Esophagus squamous epithelium (tissue), 5 donors: ENCODE measurements around the gene ZNF571. TPM values are rescaled to one million over a fixed set of nuclear protein-coding genes. Genes with fewer than 3 reads are reported as not detected.
A peak's percentile ranks its signal among the peaks of the same experiment; 100 is the strongest.

Experiments
- DNase-seq: peaks from one replicate; lab custom pipeline; 2025; lab: John Stamatoyannopoulos, UW
- H3K27ac ChIP-seq, 4 donors: fragments of 200-600 bp; sonication (generic); one replicate each; pipeline ENCODE4 v1.5.1; 2016 to 2019; ENCODE audit warnings: mild to moderate bottlenecking in 1 of 4
- H3K27me3 ChIP-seq, 4 donors: fragments of 200-600 bp; sonication (generic); 1 replicate in 3 of 4; 2 replicates in 1 of 4; pipeline versions ENCODE4 v1.5.1 to v1.6.0; 2017 to 2021; ENCODE audit warnings: antibody characterized with exemption in 1 of 4
- H3K36me3 ChIP-seq, 3 donors: fragments of 200-600 bp; sonication (generic); one replicate each; pipeline ENCODE4 v1.5.1; 2016 to 2019
- H3K4me1 ChIP-seq, 3 donors: fragments of 200-600 bp; sonication (generic); one replicate each; pipeline ENCODE4 v1.5.1; 2017 to 2019
- H3K4me3 ChIP-seq, 4 donors: fragments of 200-600 bp; sonication (generic); 1 replicate in 3 of 4; 2 replicates in 1 of 4; pipeline ENCODE4 v1.5.1; 2016 to 2019; ENCODE audit warnings: mild to moderate bottlenecking in 2 of 4, moderate library complexity in 1 of 4
- H3K9me3 ChIP-seq, 3 donors: fragments of 200-600 bp; sonication (generic); one replicate each; pipeline ENCODE4 v1.5.1; 2016 to 2019
- POLR2A ChIP-seq, 4 donors: fragments of 450-650 bp; IDR thresholded peaks; one replicate each; pipeline ENCODE4 v1.6.1; 2017; ENCODE audit warnings: antibody characterized with exemption in 4 of 4, mild to moderate bottlenecking in 4 of 4, moderate library complexity in 3 of 4
- WGBS, 2 donors: methylation state at CpG; one replicate each; pipeline ENCODE4 v1.1.5; 2018; 5-methylcytosine and 5-hydroxymethylcytosine counted together
- intact Hi-C: fragments of 100-400 bp; cut with DNase I; formaldehyde crosslinking; loops from one replicate; pipeline ENCODE4 v1.15.0; 2022
- total RNA-seq, 4 donors: library from RNA; depleted of rRNA; stranded (reverse); fragments of >200 nt; gene quantifications; one replicate each; pipeline ENCODE4 v1.1.0, GENCODE V29; 2016
- TF ChIP-seq, protein P1 (sequence below), 6 experiments: fragments of 450-650 bp in 4 of 6; fragments of 200-600 bp in 2 of 6; sonication (generic) in 2 of 6; IDR thresholded peaks; one replicate each; pipeline ENCODE4 v1.5.1; 2016 to 2019; ENCODE audit warnings: antibody characterized with exemption in 6 of 6, mild to moderate bottlenecking in 4 of 6, moderate library complexity in 4 of 6
- donor health status: DM: yes; HTN: yes; CAD: no.

ZNF571 gene
- total RNA-seq, 4 donors from 2014 or later, result 0.95 to 4.6 (median 2.1) TPM

DNA sequence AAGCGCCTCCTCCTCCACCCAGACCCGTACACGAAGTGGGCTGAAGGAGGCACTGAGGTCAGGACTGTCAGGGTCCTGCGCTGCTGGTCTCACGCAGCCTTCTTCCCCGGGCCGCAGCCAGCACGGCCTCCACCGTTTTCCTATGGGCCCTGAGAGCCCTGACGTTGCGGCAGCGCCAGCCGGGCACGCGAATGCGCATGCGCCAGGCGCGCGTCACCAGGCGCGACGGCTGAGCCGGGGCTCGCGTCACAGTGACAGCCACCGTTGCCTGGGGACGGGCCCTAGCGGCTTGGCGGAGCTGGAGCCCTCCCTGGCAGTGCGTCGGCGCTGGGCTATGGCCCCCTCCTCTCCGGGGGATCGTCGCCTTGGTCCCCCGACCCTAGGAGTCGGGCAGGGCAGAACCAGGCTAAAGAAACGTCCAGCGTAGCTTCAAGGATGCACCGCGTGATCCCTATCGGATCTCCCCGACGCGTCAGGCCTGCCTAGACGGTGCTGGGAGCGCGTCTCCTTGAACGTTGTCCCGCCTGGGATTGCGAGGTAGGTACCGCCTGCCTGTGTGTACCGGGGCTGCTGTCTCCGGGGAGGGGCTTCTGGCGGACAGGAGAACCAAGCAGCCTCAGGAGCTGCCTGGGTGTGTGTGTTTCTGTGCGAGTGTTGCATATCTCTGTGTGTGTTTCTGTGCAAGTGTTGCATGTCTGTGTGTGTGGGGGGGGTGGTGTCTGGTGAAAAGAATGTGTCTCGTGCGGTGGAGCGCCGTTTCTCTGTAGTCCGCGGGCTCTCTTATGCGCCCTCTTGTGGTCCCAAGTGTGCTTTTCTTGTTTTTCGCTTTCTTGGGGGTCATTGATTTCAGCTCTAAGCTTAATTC, 43.2 kb downstream of the ZNF571 start:
- DNase-seq, result no peak
- Histone ChIP-seq H3K27me3 (no peaks in the 10 kb centered on the region), H3K9me3 (peaks cover 14 to 62% (median 62%) of the 10 kb centered on the region in 3 donors), H3K4me3 (peak overlapping the region; percentile 2 to 53 (median 38)), H3K27ac (no peak overlapping the region), H3K4me1 (no peaks in the 10 kb centered on the region), H3K36me3 (peaks cover 0 to 4% (median 0%) of the 10 kb centered on the region in 3 donors)
- intact Hi-C loops, result no loop called here
- 14 to 22% methylated on average over 17 to 26 of the region's 65 CpGs for WGBS, 2 donors
- TF ChIP-seq, protein P1, sequence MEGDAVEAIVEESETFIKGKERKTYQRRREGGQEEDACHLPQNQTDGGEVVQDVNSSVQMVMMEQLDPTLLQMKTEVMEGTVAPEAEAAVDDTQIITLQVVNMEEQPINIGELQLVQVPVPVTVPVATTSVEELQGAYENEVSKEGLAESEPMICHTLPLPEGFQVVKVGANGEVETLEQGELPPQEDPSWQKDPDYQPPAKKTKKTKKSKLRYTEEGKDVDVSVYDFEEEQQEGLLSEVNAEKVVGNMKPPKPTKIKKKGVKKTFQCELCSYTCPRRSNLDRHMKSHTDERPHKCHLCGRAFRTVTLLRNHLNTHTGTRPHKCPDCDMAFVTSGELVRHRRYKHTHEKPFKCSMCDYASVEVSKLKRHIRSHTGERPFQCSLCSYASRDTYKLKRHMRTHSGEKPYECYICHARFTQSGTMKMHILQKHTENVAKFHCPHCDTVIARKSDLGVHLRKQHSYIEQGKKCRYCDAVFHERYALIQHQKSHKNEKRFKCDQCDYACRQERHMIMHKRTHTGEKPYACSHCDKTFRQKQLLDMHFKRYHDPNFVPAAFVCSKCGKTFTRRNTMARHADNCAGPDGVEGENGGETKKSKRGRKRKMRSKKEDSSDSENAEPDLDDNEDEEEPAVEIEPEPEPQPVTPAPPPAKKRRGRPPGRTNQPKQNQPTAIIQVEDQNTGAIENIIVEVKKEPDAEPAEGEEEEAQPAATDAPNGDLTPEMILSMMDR (IDR thresholded peaks at IDR 0.05), result peak in 1 of 6 experiments; percentile 24
- TF ChIP-seq POLR2A (IDR thresholded peaks at IDR 0.05), result no peak

DNA sequence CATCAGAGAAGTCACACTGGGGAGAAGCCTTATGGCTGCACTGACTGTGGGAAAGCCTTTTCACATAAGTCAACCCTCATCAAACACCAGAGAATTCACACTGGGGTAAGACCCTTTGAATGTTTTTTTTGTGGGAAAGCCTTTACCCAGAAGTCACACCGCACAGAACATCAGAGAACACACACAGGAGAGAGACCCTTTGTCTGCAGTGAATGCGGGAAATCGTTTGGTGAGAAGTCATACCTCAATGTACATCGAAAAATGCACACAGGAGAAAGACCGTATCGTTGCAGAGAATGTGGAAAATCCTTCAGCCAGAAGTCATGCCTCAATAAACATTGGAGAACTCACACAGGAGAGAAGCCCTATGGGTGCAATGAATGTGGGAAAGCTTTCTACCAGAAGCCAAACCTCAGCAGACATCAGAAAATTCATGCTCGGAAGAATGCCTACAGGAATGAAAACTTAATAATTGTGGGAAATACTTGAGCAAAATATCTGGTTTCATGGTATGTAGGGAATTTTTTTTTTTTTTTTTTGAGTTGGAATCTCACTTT, 57.1 kb downstream of the ZNF571 start:
- Histone ChIP-seq H3K4me1 (no peaks in the 10 kb centered on the region), H3K27me3 (no peaks in the 10 kb centered on the region), H3K9me3 (peaks cover 4 to 100% (median 95%) of the 10 kb centered on the region in 3 donors), H3K4me3 (no peak overlapping the region), H3K36me3 (peaks cover 15 to 52% (median 21%) of the 10 kb centered on the region in 3 donors), H3K27ac (no peak overlapping the region)
- intact Hi-C loops, result no loop called here
- DNase-seq, result no peak
- 92 to 98% methylated on average over 7 of the region's 7 CpGs for WGBS, 2 donors
- TF ChIP-seq POLR2A (IDR thresholded peaks at IDR 0.05), result no peak
- TF ChIP-seq, protein P1 (IDR thresholded peaks at IDR 0.05), result no peak

DNA sequence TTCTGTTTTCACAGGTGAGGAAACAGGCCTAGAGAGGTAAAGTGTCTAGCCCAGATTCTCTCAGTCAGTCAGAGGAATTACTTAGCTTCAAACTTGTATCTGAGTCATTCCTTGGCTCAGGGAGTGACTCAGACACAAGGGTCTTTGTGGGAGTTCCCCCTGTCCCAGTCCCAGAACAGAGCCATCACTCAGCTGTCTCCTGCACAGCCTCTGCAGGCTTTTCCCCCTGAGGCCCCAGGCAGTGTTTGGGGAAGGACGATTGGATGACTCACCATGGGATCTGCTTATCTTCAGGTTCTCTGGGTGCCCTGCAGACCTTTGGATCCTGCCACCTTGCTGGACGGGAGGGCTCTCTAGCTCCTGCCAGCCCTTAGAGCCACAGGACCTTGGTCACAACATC, 74.7 kb downstream of the ZNF571 start:
- 14 to 40% methylated on average over 1 of the region's 2 CpGs for WGBS, 2 donors

More for the DNA sequence above, 74.7 kb downstream of the ZNF571 start:
- intact Hi-C loops, result no loop called here
- Histone ChIP-seq H3K27ac (no peak overlapping the region), H3K4me1 (no peaks in the 10 kb centered on the region), H3K36me3 (peaks cover 0 to 97% (median 0%) of the 10 kb centered on the region in 3 donors), H3K9me3 (peaks cover 0 to 96% (median 15%) of the 10 kb centered on the region in 3 donors), H3K27me3 (no peaks in the 10 kb centered on the region), H3K4me3 (no peak overlapping the region)
- DNase-seq, result no peak
- no peak for TF ChIP-seq POLR2A (IDR thresholded peaks at IDR 0.05)
- TF ChIP-seq, protein P1 (IDR thresholded peaks at IDR 0.05), result no peak

Other genes starting within 250 kb of the ZNF571 start
- 1 to 10 TPM; 2.2 to 6.1 (median 2.5) TPM for gene ZNF527, start 223.7 kb downstream of the ZNF571 start, total RNA-seq
- 1 to 10 TPM in 2 of 4 donors, under 1 TPM in 2; 0.61 to 2.7 (median 1.1) TPM for gene ZNF569, start 127.3 kb downstream of the ZNF571 start, total RNA-seq
- 1 to 10 TPM; 2.2 to 7.2 (median 4.6) TPM for gene ZNF570, start 125.4 kb downstream of the ZNF571 start, total RNA-seq
- gene ZNF793, start 87.9 kb downstream of the ZNF571 start, total RNA-seq, result 1 to 10 TPM; 1.2 to 3.4 (median 2.0) TPM
- 1 to 10 TPM in 1 of 4 donors, under 1 TPM in 3; 0.44 to 2.5 (median 0.82) TPM for gene ZNF540, start 84 bp upstream of the ZNF571 start, total RNA-seq
- 10 to 100 TPM in 1 of 4 donors, 1 to 10 TPM in 3; 3.4 to 13.9 (median 5.3) TPM for gene ZFP30, start 60.7 kb upstream of the ZNF571 start, total RNA-seq
- 1 to 10 TPM; 1.5 to 5.7 (median 3.3) TPM for gene ZNF607, start 125.0 kb upstream of the ZNF571 start, total RNA-seq
- gene ZNF573, start 184.8 kb upstream of the ZNF571 start, total RNA-seq, result 1 to 10 TPM; 2.0 to 8.4 (median 5.1) TPM